Omental fat pad (tissue), 4 donors: ENCODE data around the gene MYL1. TPM values are rescaled to one million over a fixed set of nuclear protein-coding genes. Genes with fewer than 3 reads are reported as not detected.

ENCODE experiments used
- ATAC-seq: fragments of 150-250 bp; one replicate; pipeline ENCODE4 v1.9.1; 2016; ENCODE audit warnings: mild to moderate bottlenecking, moderate library complexity; ENCODE audit not compliant: low FRiP score
- DNase-seq: peaks from one replicate; pipeline ENCODE4 v3.0.0-alpha.2; 2019; ENCODE audit warnings: low spot score
- CTCF ChIP-seq, 3 donors: fragments of 450-650 bp; IDR thresholded peaks; one replicate each; pipeline ENCODE4 v1.5.1; 2016 to 2017; ENCODE audit warnings: antibody characterized with exemption in 3 of 3, mild to moderate bottlenecking in 3 of 3, moderate library complexity in 2 of 3
- total RNA-seq, 4 donors: library from RNA; depleted of rRNA; stranded (reverse); fragments of >200 nt; gene quantifications; one replicate each; pipeline ENCODE4 v1.1.0, GENCODE V29; 2016

The MYL1 gene
- total RNA-seq, 4 donors from 2014 or later, result not detected

DNA sequence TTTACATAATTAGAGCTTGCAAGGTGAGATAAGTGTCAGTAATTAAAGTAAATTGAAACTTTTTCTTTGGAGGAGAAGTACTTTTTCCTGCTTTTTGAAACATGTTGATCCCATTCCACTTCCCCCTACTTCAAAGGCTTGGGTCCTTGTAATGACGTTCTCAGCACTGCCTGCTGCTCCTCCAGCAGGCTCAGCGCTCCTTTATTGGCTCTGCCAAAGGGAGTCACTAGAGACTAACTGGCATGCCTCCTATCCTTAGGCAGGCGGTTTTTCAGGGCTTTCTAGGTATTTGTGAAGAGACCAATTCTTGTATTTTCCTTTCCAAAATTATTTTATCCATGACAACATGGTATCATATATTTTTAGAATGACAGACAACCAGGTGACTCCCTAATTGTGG, 45.8 kb downstream of the MYL1 start:
- ATAC-seq (no peak), DNase-seq (no peak)
- no peak for TF ChIP-seq CTCF (IDR thresholded peaks at IDR 0.05)

GRCh38 chr2:210268281-210268680, 46.7 kb downstream of the MYL1 start:
- no peak for ATAC-seq
- TF ChIP-seq CTCF (IDR thresholded peaks at IDR 0.05), result no peak
- no peak for DNase-seq

DNA sequence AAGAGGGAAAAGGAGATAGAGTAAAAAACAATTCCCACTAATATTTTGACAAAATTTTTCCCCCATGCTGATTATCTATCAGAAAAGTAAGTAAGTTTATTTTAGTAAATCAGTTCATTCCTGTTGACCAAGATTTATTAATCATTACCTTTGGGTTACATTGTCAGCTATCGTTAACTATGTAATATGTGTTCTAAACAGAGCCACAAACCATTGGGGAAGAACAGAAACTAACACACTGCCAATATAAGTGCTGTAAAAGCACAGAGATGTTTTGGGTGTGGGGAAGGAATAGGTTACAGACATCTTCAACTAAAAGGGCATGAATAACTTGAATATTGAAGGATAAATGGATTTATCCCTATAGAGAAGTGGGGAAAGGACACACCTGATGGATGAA, 47.3 kb downstream of the MYL1 start:
- TF ChIP-seq CTCF (IDR thresholded peaks at IDR 0.05), result no peak
- DNase-seq (no peak), ATAC-seq (no peak)

GRCh38 chr2:210264282-210264681, 50.7 kb downstream of the MYL1 start:
- no peak for TF ChIP-seq CTCF (IDR thresholded peaks at IDR 0.05)
- ATAC-seq, result no peak
- DNase-seq, result no peak

DNA sequence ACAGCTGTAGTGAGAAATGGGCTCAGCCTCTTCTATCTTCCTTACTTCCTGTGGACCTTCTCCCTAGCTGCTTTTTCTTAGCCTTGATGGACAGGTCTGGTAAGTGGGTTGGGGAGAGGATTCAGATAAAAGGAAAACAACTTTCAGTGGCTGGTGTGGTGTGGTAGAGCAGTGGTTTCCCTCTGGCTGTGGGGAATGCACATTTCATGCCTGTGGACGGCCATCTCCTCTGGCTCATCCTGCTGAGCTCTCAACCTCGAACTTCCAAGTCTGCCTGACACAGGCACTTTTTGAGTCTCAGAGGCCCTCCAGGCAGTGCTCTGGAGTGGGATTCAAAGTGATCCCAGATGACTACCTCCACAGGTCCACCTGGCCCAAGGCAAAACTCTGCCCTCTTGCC, 51.1 kb downstream of the MYL1 start:
- ATAC-seq (no peak), DNase-seq (no peak)
- no peak for TF ChIP-seq CTCF (IDR thresholded peaks at IDR 0.05)

DNA sequence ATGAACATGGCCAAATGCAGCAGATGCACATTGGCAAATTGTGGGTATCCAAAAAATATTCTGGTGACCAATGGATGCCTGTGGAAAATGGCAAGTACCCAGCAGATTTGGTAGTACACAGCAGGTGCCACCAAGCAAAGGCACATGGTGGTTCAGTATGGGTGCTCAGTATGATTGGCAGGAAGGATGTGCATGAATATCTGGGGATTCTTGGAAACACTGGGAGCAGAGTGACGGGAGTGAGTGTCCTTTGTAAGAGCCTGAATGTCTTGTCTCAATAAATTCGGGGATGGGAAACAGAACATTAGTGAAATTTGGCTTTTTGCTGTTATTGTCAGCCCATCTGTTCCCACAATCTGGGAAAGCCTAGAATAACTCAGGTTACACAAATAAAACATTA, 52.9 kb downstream of the MYL1 start:
- ATAC-seq, result no peak
- DNase-seq, result no peak
- no peak for TF ChIP-seq CTCF (IDR thresholded peaks at IDR 0.05)

DNA sequence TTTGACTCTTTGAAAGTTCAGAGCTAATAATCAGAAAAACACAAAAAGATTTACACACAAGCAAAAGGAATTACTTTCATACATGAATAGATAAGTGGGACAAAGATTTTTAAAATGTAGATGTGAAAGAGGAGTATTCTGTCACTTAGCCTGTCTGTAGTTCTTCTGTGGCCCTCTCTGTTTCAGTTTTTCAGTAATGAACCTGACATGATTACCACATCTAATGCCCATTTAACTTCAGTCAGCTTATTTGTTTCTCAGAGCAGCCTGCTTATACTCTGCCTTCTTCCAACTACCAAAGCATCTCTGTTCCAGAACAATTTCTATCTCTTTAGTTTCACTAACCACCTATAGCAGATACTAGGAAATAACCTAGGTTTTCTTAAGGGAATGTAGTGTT, 55.3 kb downstream of the MYL1 start:
- no peak for DNase-seq
- no peak for ATAC-seq
- no peak for TF ChIP-seq CTCF (IDR thresholded peaks at IDR 0.05)
